MV-4-11 (cell line): ENCODE measurements around the gene CNTN4.
A peak's percentile ranks its signal among the peaks of the same experiment; 100 is the strongest.

Source experiments
- DNase-seq: peaks from one replicate; lab custom pipeline; 2025; lab: John Stamatoyannopoulos, UW

The CNTN4 gene

DNA sequence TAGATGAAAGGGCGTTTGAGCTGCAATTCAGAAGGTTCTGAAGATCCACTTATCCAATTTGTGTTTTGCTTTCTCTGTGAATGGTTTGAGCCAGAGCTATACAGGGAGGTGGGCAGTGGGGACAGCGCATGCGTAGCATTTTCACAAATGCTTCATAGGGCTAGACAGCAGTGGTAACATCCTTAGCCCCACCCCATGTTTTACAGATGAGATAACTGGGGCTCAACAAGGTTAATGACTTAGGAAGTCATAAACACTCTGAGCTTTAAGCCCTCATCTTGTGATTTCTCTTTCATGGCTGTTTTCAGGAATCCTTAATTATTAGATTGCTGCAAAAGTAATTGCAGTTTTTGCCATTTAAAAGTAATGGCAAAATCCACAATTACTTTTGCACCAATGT is 602.8 kb downstream of the CNTN4 start:
- DNase-seq, result no peak

DNA sequence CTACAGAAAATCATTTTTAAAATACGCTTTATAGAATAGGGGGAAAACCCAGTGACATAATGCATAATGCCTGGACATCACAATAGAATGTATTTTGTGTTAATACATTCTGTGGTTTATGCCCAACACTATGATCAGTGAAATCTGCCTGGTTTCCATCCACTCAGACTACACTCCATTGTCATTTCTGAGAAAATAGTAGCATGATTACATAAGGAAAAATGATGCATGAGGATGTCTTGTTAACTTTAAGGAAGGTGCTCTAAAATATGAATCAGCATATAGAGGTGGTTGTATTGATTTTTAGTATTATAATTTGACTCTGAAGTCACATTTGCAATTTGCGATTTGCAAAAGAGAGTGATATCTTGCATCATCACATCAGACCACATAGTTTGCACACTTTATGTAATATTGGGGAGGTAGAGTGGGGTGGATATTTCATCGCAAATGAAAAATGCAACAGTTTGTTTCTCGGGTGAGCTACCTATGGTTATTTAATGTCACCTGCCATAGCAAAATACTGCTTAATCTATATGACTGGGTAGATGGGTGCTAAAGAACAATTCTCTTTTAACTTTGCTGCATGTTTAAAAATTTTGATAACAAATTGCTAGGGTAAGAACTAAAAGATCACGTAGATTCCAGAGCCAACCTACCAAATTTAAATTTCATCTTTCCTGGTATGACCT is 607.6 kb downstream of the CNTN4 start:
- no peak for DNase-seq

DNA sequence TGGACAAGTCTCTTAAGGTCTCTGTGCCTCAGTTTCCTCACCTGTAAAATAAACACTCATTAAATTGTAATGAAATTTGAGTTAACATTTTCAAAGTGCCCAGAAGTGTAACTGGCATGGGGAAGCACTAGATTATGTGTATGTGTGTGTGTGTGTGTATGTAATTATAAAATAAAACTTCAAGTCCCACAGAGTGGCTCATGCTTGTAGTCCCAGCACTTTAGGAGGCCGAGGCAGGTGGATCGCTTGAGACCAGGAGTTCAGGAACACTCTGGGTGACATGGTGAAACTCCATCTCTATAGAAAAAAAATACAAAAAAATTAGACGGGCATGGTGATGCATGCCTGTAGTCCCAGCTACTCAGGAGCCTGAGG is 608.2 kb downstream of the CNTN4 start:
- no peak for DNase-seq

DNA sequence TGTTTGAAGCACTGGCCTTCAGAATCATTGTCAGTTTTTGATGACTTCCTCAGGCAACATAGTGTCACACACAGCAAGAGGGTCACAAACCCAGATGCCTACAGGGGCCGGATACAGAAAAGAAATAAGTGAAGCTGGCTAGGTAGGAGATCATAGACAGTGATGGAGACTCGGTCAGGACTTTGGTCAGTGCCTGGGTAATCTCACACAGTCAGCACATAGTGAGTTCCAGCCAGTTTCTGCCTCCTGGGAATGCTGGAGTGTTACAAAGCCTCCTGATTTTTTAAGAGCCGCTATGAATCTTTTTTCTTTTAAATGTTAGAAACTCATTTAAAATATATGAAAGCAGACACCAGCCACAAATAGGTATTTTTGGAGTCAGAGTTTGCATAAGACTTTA is 612.4 kb downstream of the CNTN4 start:
- DNase-seq, result no peak

DNA sequence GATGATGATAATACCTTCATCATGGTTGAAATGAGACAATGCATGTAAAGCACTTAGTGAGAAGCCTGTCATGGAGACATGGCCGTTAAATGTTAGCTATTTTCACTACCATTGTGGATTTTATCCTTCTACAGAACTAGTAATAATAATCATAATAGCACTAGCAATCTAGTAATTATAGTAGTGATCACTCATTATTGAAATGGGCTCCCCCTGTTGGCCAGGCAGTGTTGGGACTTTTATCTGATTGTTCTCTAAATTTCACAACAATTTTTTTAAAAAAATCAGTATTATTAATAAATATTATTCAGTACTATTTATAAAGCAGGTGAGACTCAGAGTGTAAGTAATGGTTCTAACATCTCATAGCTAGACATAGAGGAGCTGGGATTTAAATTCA is 615.3 kb downstream of the CNTN4 start:
- DNase-seq, result no peak

DNA sequence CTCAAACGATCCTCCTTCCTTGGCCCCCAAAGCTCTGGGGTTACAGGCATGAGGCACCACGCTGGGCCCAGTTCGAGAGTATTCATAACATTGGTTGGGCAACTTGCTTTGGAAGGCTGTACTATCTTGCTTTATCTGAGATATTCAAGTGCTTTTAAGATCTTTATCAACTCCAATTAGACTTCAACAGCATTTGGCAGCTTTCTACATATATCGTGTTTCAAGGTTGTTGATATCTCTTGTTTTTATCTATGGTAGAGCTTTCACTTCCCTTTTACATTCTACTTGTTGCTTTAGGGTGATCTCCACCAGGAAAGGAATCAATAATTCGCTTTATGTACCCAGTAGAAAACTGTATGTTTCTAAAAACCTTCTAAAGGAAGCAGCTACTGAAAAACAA is 616.2 kb downstream of the CNTN4 start:
- peak; percentile 65 for DNase-seq

DNA sequence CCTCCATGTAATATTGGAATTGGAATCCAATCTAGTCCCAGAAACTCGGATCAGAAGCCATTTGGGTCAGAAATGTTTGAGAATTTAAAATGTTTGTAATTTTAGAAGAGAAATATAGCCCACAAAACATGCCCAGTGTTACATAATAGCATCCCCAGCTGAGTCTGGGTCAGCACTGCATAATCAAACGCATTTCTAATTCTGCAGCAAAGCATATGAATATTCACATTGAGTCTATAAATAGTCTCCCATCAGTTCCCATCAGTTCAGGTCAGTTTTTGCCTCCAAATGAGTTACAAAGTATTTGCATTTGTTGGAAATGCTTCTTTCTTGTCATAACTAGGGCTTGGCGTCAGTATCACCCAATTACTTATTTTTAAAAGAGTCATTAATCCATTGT is 628.4 kb downstream of the CNTN4 start:
- DNase-seq, result no peak

DNA sequence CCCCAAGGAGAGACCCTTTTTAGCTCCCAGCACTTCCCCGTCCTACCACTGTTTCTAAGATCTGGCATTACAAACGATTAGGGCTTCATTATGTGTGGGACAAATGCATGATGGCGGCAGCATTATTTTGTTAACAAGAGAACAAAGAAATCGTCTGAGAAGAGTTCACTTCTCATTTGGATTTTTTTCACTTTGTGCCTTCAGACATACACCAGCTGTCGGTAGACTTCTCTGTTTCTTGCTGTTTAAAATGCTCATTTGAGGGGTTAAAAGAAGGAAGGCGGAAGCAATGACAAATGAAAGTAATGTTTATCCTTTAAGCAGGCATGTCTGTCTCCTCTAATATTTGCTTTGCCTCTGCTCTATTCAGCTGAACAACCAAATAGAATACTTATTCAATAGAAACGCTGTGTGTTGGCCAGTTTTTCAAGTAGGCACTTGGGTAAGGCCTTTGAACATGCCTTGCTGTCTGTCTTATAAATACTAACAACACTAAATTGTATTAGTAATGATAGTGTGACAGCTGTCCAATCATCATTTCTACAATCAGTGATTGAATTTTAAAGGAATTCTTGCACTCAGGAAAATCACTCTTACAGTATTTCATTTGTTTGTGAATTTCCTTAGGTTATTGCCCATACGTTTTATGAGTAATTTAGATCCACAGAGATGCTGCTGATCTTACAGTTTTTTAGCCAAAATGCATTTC is 629.1 kb downstream of the CNTN4 start:
- DNase-seq, result no peak

DNA sequence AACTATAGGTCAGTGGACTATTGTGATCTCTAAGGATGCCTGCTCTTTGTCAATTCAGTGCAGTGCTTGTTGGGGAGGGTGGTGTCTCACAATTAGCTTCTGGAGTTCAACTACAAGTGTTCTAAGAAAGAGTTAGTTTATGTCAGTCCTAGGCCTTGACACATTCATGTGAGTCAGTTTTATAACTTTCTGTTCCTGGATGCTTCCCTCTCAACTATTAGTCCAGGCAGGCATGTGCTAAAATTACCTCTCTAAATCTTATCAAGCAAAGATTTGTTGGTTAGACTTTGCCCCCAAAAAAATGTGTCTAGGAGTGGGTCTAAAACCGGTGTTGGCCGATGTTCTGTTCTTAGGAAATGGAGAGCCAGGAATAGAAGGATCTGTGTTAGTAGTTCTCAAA is 633.2 kb downstream of the CNTN4 start:
- DNase-seq, result no peak

DNA sequence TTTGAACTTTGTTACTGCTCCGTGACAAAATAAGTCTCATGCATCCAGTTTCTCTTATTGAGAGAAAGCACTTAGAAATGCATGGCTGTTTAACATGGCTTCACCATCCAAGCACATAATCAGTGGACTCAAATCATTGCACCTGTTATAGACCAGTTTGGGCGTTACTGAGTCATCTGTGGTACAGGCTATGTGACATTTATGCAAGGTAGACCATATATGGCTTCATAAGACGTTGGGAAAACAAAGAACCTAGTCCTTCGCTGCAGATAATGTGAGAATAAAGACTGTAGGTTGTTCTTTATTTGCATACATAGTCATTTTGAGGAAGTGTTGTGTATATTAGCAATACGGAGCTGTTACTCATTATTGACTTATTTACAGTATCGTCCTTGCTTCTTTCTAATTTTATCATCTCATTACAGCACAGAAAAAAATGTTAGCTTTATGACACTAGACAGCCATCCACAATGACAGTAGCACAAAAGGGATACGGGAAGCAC is 636.8 kb downstream of the CNTN4 start:
- DNase-seq, result no peak

DNA sequence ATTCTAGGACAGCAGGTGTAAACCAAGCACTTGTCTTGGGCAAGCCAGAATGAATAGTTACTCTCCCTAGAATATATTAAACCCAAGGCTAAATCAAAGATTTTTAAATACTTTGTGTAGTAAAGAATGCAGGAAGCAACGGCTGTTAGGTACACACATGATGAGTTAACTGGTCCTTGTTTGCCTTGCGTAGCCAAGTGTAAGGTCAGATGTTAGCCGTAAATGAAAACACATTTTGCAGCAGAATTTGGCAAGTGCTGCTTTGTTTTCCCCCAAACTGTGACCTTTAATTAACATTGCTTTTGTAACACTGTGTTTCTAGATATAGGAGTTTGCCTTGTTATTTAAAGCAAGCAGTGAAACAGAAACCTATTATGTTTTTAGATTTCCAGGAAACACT is 642.9 kb downstream of the CNTN4 start:
- DNase-seq, result no peak

DNA sequence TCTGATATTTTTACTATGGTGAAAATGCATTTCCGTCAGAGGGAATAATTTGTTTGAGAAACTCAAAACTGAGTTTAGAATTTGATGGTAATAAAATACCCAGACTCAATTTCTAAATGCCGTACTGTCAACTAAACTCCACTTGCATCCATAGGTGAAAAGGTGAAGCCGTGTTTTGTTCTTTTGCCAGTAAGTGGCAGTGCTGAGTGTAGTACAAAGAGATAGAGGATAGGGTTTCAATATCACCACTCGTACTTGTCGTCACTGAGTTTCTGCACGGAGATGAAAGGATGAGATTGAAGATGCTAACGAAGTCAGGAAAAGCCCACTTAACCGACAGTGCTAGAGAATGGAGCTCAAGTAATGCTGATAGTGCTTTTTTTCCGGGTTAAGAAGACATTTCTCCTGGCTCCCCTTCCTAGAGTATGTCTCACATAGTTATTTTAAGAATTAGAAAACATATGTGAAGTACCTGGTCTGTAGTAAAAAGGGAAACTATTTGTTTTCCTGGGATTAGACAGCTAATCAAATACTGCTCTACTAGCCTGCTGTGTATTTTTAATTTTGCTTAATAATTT is 666.4 kb downstream of the CNTN4 start:
- DNase-seq, result peak; percentile 16

DNA sequence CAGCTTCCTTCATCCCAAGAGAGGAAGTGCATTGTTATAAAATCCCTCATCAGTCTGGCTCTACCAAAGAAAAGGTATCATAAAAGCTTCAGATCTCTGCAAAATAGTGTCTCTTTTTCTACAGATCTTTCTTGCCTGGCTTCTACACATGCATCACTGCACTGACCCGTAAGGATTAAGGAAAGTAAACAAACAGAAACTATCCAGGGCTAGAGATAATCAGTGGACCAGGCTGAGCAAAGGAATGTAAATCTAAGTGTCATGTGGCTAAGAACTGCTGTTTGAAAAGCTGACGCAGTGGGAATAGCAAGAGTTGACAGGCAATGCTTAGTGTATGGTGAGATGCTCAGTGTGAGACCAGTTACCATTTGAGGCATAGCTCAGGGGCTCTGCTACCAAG is 671.8 kb downstream of the CNTN4 start:
- DNase-seq, result no peak

DNA sequence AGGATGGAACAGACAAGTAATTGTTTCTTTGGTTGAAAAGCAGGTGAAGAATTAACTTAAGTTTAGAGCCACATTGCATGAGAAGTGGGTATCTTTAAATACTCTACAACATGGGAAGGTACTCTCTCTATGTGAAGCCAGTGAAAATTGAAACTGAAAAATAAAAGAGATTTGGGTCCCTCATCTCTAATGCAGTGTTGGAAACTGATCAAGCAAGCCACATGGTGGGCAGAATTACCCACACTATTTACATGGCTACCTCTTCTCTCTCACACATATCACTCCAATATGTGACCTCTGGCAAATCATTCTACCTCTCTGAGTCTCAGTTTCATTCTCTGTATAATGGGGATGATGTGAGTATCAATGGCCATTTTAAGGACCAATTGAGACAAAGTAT is 672.5 kb downstream of the CNTN4 start:
- DNase-seq, result no peak

DNA sequence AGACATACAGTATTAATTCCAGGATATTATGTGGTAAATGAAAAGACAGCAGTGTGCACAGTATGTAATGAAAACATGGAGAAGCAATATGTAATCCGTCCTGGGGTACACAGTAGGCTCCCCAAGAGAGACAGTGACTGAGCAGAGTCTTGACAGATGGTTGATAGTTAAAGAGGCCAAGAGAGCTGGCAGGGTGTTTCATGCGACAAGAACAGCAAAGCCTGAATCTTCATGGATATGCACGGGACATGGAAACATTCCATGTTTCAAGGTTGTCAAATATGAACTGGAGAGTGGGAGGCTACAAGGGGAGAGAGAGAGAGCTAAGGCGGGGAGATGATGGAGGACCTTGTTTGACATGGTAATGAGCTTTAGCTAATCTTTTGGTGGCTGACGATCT is 673.1 kb downstream of the CNTN4 start:
- DNase-seq, result no peak

DNA sequence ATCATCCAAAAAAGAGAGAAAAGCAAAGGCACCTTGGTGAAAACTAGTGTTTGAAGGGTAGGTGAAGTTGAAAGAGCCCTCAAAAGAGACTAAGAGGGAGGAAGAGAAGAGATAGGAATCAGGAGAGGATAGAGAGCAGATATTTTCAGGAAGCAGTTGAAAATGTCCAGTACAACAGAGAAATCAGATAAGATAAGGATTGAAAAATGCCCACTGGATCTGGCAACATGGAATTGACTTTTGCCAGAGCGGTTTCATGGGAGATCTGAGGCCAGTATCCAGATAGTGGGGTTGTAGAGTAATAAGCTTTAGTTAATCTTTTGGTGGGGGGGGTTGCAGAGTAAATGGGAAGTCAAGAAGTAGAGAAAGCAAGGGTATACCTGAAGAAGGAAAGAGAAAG is 674.1 kb downstream of the CNTN4 start:
- no peak for DNase-seq

DNA sequence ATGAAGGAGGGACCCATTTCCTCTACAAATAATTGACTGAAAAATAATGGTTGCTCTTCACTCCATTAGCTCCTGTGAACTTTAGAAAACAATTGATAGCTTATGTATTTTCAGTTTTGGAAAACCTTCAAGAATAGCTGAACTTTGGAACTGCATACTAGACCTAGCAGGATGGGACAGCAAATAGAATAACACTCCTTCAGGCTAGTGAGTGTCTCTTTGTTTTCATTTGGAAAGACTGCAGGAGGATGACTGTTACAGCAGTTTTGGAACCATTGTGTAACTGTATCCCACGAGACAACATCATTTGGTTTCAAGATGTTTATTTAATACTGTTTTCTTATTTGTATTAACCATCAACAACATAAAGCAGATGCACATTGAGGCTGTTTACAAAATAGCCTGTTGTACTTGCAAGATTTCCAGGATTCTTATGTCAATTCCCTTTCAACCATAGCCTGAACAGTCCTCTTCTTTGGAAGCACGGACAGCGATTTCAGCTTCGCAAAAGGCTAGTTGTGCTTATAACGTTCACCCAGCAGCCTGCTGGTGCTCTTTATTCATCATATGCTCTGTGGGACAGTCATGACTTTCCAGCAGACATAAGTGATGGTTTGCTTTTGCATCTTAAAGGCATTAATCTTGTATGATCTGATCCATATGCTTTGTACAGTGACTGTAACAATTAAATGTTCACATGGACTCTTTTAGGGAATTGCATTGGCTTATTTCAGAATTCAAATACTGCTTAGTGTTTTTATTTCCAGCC is 676.0 kb downstream of the CNTN4 start:
- DNase-seq, result no peak

DNA sequence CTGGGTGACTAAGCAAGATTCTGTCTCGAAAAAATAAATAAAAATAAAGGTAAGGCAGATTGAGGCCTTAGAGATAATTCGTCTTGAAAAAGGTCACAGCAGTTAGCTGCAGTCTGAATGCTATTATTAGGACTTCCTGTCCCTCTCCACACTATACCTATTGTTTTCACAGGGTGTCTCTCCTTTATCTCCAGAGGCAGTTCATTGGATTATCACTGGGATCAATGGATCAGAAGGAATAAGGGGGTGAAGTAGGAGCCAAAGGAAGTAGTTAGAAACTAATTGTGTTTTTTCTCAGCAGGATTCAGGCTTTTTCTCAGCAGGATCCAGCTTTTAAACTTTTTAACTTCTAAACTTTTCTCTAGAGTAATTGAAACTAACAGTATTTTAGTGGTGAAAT is 684.6 kb downstream of the CNTN4 start:
- no peak for DNase-seq

DNA sequence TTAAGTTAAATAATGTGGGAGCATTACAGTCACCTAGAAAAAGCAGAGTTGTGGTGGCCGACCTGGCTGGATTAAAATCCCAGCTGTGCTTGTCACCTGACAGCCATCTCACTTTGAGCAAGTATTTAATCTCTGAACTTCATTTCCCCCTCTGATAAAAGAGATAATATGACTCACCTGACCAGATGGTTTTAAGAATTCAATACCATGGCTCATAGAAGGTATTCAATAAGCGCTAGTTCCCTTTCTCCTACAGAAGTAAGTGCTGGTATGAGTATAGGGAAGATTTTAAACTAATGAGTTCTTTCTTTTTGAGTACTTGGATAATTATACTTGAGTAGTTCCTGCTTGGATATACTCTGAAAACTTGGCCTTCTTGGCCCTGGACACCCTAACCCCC is 686.0 kb downstream of the CNTN4 start:
- no peak for DNase-seq

DNA sequence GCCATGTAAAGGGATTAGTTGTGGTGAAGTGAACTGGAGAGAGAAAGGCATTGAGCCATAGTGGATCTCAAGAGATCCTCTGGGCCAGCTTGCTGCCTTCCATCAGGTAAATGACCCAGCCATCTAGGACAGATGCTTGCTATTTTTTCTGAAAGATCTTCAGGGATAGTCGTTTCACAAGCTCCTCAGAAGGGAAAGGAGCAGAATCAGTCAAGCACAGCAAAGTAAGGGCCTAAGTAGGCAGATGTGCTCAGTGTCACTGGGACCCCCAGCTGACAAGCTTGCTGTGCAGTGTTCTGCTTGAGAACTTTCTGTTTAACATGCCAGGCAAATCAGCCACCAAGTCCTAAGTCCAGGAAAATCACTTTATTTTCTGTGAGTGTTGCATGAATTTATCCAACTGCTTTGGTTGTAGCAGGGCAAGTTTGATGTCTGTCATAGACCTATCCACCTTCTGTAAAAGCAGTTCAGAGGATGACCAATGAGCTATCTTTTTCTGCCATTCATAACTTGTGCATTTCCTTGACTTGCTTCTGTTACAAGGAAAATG is 691.7 kb downstream of the CNTN4 start:
- no peak for DNase-seq

DNA sequence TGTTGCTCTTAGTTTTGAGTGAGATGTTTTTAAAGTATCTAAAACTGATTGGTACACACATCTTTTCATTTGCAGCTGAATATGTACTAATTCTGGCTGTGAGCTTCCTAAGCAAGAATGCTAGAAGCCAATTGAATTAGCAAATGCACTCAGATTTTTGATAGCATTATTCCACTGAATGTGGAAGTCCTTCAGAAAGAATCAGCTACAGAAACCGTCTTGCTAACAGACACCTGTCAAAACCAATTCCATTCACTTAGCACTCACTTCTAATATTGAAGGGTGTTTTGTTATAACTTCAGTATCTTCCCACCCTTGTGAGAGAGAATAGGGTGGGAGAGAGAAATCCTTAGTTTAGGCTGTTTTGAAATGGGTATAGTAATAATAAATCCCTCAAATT is 693.8 kb downstream of the CNTN4 start:
- DNase-seq, result no peak

DNA sequence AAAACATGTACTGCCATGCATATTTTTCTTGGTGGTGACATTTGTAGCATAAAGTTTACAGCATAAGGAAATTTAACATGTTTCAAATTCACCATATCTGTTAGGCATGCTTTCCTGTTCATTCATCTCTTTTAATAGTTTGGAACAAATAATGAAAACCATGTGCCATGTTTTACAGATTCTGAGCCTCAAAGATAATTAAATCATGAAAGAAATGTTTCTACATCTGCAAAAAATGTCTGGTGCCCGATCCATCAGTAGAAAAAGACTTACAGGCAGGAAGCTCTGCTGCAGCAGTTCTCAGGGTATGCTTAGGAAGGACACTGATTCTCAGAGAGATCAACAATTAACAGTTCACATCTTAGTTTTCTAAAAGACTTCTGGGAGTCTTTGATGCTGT is 695.3 kb downstream of the CNTN4 start:
- no peak for DNase-seq
